IMR-90 (cell line): ENCODE measurements around the gene AMTN. TPM values are rescaled to one million over a fixed set of nuclear protein-coding genes. Genes with fewer than 3 reads are reported as not detected.

ENCODE experiments used
- ATAC-seq: fragments of 200-7000 bp; cut with Tn5 transposase; 2 replicates; pipeline ENCODE4 v1.9.1; 2020; ENCODE audit warnings: low read depth, mild to moderate bottlenecking, moderate library complexity
- BruUV-seq: library from RNA; stranded (reverse); fragments of 400-500 nt; replicated peaks from 2 replicates; lab custom pipeline; 2021; lab: Mats Ljungman, UMichigan
- CTCF ChIA-PET: fragments of 300-600 bp; formaldehyde crosslinking; extraction: SDS; loops from one replicate; lab custom pipeline; 2021; ENCODE audit warnings: antibody characterized with exemption; lab: Yijun Ruan, JAX
- POLR2A ChIA-PET: fragments of 300-600 bp; sonication (Branson Sonifier 250); formaldehyde crosslinking; loops from one replicate; lab custom pipeline; 2022; ENCODE audit warnings: antibody characterized with exemption; ENCODE audit not compliant: unreplicated experiment; lab: Charles Lee
- DNase-seq: peaks from one replicate; pipeline ENCODE4 v3.0.0; 2013
- H2AFZ ChIP-seq: replicated peaks from 2 replicates; pipeline ENCODE3; 2013; ENCODE audit warnings: low read length, mild to moderate bottlenecking; ENCODE audit not compliant: poor library complexity
- H2AK5ac ChIP-seq: 2 replicates; pipeline ENCODE4 v1.6.1; 2013; ENCODE audit warnings: low read depth, low read length, inconsistent platforms
- H2AK9ac ChIP-seq: replicated peaks from 2 replicates; pipeline ENCODE3; 2013; ENCODE audit warnings: mild to moderate bottlenecking, low read depth, low read length, moderate library complexity; ENCODE audit not compliant: poor library complexity
- H2BK120ac ChIP-seq: 2 replicates; pipeline ENCODE4 v1.6.1; 2013; ENCODE audit warnings: low read depth, low read length, inconsistent platforms
- H2BK15ac ChIP-seq: 3 replicates; pipeline ENCODE4 v1.6.1; 2013; ENCODE audit warnings: low read depth, low read length, inconsistent platforms
- H2BK20ac ChIP-seq: 2 replicates; pipeline ENCODE4 v1.6.1; 2013; ENCODE audit warnings: low read depth, mild to moderate bottlenecking, inconsistent platforms, low read length, moderate library complexity
- H2BK5ac ChIP-seq: 2 replicates; pipeline ENCODE4 v1.6.1; 2013; ENCODE audit warnings: mild to moderate bottlenecking, low read depth, low read length, inconsistent platforms; ENCODE audit not compliant: poor library complexity, severe bottlenecking
- H3K14ac ChIP-seq: replicated peaks from 2 replicates; pipeline ENCODE4 v1.6.1; 2013; ENCODE audit warnings: low read depth, low read length, inconsistent platforms
- H3K18ac ChIP-seq: 2 replicates; pipeline ENCODE4 v1.6.1; 2013; ENCODE audit warnings: low read depth, low read length, control low read depth
- H3K23ac ChIP-seq: 2 replicates; pipeline ENCODE4 v1.6.1; 2013; ENCODE audit warnings: low read depth, low read length, inconsistent platforms
- H3K27ac ChIP-seq: 2 replicates; pipeline ENCODE4 v1.5.1; 2013; ENCODE audit warnings: mild to moderate bottlenecking, control low read depth, low read length; ENCODE audit not compliant: insufficient read depth
- H3K27me3 ChIP-seq: 2 replicates; pipeline ENCODE4 v1.6.1; 2013; ENCODE audit warnings: low read length; ENCODE audit not compliant: control insufficient read depth, insufficient read depth
- H3K36me3 ChIP-seq: 2 replicates; pipeline ENCODE4 v1.6.1; 2013; ENCODE audit warnings: low read length, mixed read lengths; ENCODE audit not compliant: control insufficient read depth, insufficient read depth
- H3K4ac ChIP-seq: 2 replicates; pipeline ENCODE4 v1.6.1; 2013; ENCODE audit warnings: low read depth, low read length, inconsistent platforms
- H3K4me1 ChIP-seq: 2 replicates; pipeline ENCODE4 v1.6.1; 2013; ENCODE audit warnings: low read length, mixed read lengths; ENCODE audit not compliant: control insufficient read depth, insufficient read depth
- H3K4me2 ChIP-seq: 2 replicates; pipeline ENCODE4 v1.6.1; 2013; ENCODE audit warnings: low read depth, mild to moderate bottlenecking, control low read depth, low read length, moderate library complexity
- H3K4me3 ChIP-seq: 2 replicates; pipeline ENCODE4 v1.5.1; 2013; ENCODE audit warnings: low read depth, mild to moderate bottlenecking, control low read depth, low read length, moderate library complexity; ENCODE audit not compliant: insufficient read depth
- H3K56ac ChIP-seq: 2 replicates; pipeline ENCODE4 v1.6.1; 2013; ENCODE audit warnings: low read length, inconsistent platforms; ENCODE audit not compliant: insufficient read depth; ENCODE audit errors: extremely low read depth
- H3K79me1 ChIP-seq, 2 experiments: 2 replicates each; pipeline ENCODE4 v1.6.1; 2013; ENCODE audit warnings: low read length in 2 of 2, inconsistent platforms in 1 of 2, low read depth in 1 of 2
- H3K9ac ChIP-seq: 2 replicates; pipeline ENCODE4 v1.6.1; 2013; ENCODE audit warnings: low read depth, low read length, control low read depth
- H3K9me1 ChIP-seq: 2 replicates; pipeline ENCODE4 v1.6.1; 2013; ENCODE audit warnings: low read length, inconsistent platforms; ENCODE audit not compliant: insufficient read depth
- H3K9me3 ChIP-seq: 2 replicates; pipeline ENCODE4 v1.6.1; 2013; ENCODE audit warnings: low read length; ENCODE audit not compliant: control insufficient read depth, insufficient read depth
- H4K20me1 ChIP-seq: 2 replicates; pipeline ENCODE4 v1.6.1; 2013; ENCODE audit warnings: low read length, inconsistent platforms; ENCODE audit not compliant: insufficient read depth
- H4K5ac ChIP-seq: 2 replicates; pipeline ENCODE4 v1.6.1; 2013; ENCODE audit warnings: mild to moderate bottlenecking, low read depth, low read length, control low read depth
- H4K8ac ChIP-seq, 2 experiments: 2 replicates each; pipeline ENCODE4 v1.6.1; 2013; ENCODE audit warnings: low read depth in 2 of 2, low read length in 2 of 2, control low read depth in 1 of 2, inconsistent platforms in 1 of 2
- H4K91ac ChIP-seq: 2 replicates; pipeline ENCODE4 v1.6.1; 2013; ENCODE audit warnings: low read depth, low read length, inconsistent platforms; ENCODE audit not compliant: insufficient read depth
- BHLHE40 ChIP-seq: fragments of 150-350 bp; IDR thresholded peaks from 2 replicates; pipeline ENCODE4 v1.6.1; 2016; ENCODE audit warnings: mild to moderate bottlenecking, low read depth, low read length
- CEBPB ChIP-seq: IDR thresholded peaks from 2 replicates; pipeline ENCODE4 v1.6.1; 2012; ENCODE audit warnings: low read depth, low read length, improper control_type of control experiment
- CHD1 ChIP-seq: IDR thresholded peaks from 2 replicates; pipeline ENCODE4 v1.6.1; 2012; ENCODE audit warnings: low read depth, low read length, improper control_type of control experiment
- CTCF ChIP-seq: conservative IDR thresholded peaks from 2 replicates; pipeline ENCODE4 v1.5.1; 2012; ENCODE audit warnings: mild to moderate bottlenecking, low read depth, low read length, improper control_type of control experiment
- ELK1 ChIP-seq: fragments of 150-350 bp; IDR thresholded peaks from 2 replicates; pipeline ENCODE4 v1.6.1; 2016; ENCODE audit warnings: low read depth, mild to moderate bottlenecking, low read length, moderate library complexity, borderline replicate concordance
- FOS ChIP-seq: fragments of 150-350 bp; IDR thresholded peaks from 2 replicates; pipeline ENCODE4 v1.6.1; 2016; ENCODE audit warnings: low read depth, low read length
- MAFK ChIP-seq: IDR thresholded peaks from 2 replicates; pipeline ENCODE4 v1.6.1; 2012; ENCODE audit warnings: low read depth, low read length, improper control_type of control experiment
- MAZ ChIP-seq: IDR thresholded peaks from 2 replicates; pipeline ENCODE4 v1.6.1; 2012; ENCODE audit warnings: low read depth, mild to moderate bottlenecking, low read length, improper control_type of control experiment, moderate library complexity, borderline replicate concordance
- MXI1 ChIP-seq: IDR thresholded peaks from 2 replicates; pipeline ENCODE4 v1.6.1; 2012; ENCODE audit warnings: low read depth, mild to moderate bottlenecking, low read length, moderate library complexity, borderline replicate concordance
- POLR2A ChIP-seq: IDR thresholded peaks from 2 replicates; pipeline ENCODE4 v1.6.1; 2012; ENCODE audit warnings: mild to moderate bottlenecking, low read depth, low read length
- RAD21 ChIP-seq: IDR thresholded peaks from 2 replicates; pipeline ENCODE4 v1.6.1; 2012; ENCODE audit warnings: low read length, improper control_type of control experiment
- RCOR1 ChIP-seq: IDR thresholded peaks from 2 replicates; pipeline ENCODE4 v1.6.1; 2012; ENCODE audit warnings: mild to moderate bottlenecking, low read length, improper control_type of control experiment; ENCODE audit not compliant: insufficient replicate concordance
- RFX5 ChIP-seq: IDR thresholded peaks from 2 replicates; pipeline ENCODE4 v1.8.0; 2012; ENCODE audit warnings: low read depth, mild to moderate bottlenecking, low read length, moderate library complexity
- SMC3 ChIP-seq: fragments of 150-350 bp; IDR thresholded peaks from 2 replicates; pipeline ENCODE4 v1.6.1; 2016; ENCODE audit warnings: low read depth, mild to moderate bottlenecking, antibody characterized with exemption, low read length, moderate library complexity
- USF2 ChIP-seq: fragments of 150-350 bp; IDR thresholded peaks from 2 replicates; pipeline ENCODE4 v1.6.1; 2017; ENCODE audit warnings: mild to moderate bottlenecking, antibody characterized with exemption, low read length, low read depth
- WGBS, 2 experiments: methylation state at CpG; one replicate each; pipeline versions ENCODE4 v1.1.5 to v1.1.7; 2013; ENCODE audit warnings: missing lambda C conversion rate in 2 of 2; ENCODE audit not compliant: insufficient read length in 1 of 2; ENCODE audit errors: extremely low coverage in 2 of 2; 5-methylcytosine and 5-hydroxymethylcytosine counted together
- dilution Hi-C: fragments of 300-500 bp; cut with HindIII; formaldehyde crosslinking; loops from one replicate; pipeline ENCODE4 v1.14.3; 2018; ENCODE audit warnings: low sequenced_read_pairs; ENCODE audit not compliant: unreplicated experiment
- in situ Hi-C: fragments of 300-500 bp; cut with MboI; formaldehyde crosslinking; loops from 3 replicates; pipeline ENCODE4 v1.14.3; 2019; ENCODE audit warnings: low sequenced_read_pairs, inconsistent platforms, mixed read lengths
- intact Hi-C: fragments of 100-400 bp; cut with micrococcal nuclease; formaldehyde crosslinking; loops from 2 replicates; pipeline ENCODE4 v1.10.0; 2022
- polyA plus RNA-seq, 3 experiments: library from polyadenylated mRNA; depleted of rRNA; stranded (reverse); fragments of >200 nt; gene quantifications; 2 replicates each; pipeline ENCODE4 v1.2.3, GENCODE V29; 2012; ENCODE audit warnings: low replicate concordance in 1 of 3
- total RNA-seq: library from RNA; depleted of rRNA; stranded (reverse); fragments of >200 nt; gene quantifications from 2 replicates; pipeline ENCODE4 v1.2.3, GENCODE V29; 2012

Gene AMTN
- total and polyA plus RNA-seq, 2 of the 4 experiments (the other 2 are of a cell fraction): not detected

GRCh38 chr4:70515367-70516250 is 2.8 kb upstream of the AMTN start:
- no peaks in the 10 kb centered on the region for H4K20me1 ChIP-seq
- no peak overlapping the region for H3K4ac ChIP-seq
- no peak overlapping the region for H3K56ac ChIP-seq
- POLR2A ChIA-PET: no interaction called here
- H2BK15ac ChIP-seq: no peak overlapping the region
- no peak overlapping the region for H2BK5ac ChIP-seq
- DNase-seq (no peak), ATAC-seq (no peak)
- in situ Hi-C loops (loop anchor here (25.0 kb wide), 1 partner anchor 828 kb away; no protein-coding TSS in a partner anchor), dilution Hi-C loops (no loop called here), intact Hi-C loops (no loop called here)
- H2AK5ac ChIP-seq: no peak overlapping the region
- no peak overlapping the region for H3K4me3 ChIP-seq
- H3K9me1 ChIP-seq: no peaks in the 10 kb centered on the region
- no peak overlapping the region for H3K18ac ChIP-seq
- no peaks in the 10 kb centered on the region for H3K27me3 ChIP-seq
- no peak overlapping the region for H3K9ac ChIP-seq
- H3K14ac ChIP-seq: no peak overlapping the region
- no peak overlapping the region for H3K4me2 ChIP-seq
- H2AK9ac ChIP-seq: no peak overlapping the region
- no peak overlapping the region for H2AFZ ChIP-seq
- H4K91ac ChIP-seq: no peak overlapping the region
- no CpG with 5 or more reads among the region's 4 CpGs for WGBS, 2 experiments
- no peak overlapping the region for H4K8ac ChIP-seq
- H2BK20ac ChIP-seq: no peak overlapping the region
- no peaks in the 10 kb centered on the region for H3K36me3 ChIP-seq
- H3K9me3 ChIP-seq: no peaks in the 10 kb centered on the region
- no peak overlapping the region for H4K5ac ChIP-seq
- CTCF ChIA-PET: no interaction called here
- H3K4me1 ChIP-seq: no peaks in the 10 kb centered on the region
- no peak overlapping the region for H3K23ac ChIP-seq
- no peak overlapping the region for H2BK120ac ChIP-seq
- no peaks in the 10 kb centered on the region for H3K79me1 ChIP-seq
- H3K27ac ChIP-seq: no peak overlapping the region
- BruUV-seq: no TSS peak
- TF ChIP-seq RCOR1: no peak
- no peak for TF ChIP-seq CHD1
- TF ChIP-seq MXI1: no peak
- TF ChIP-seq RAD21: no peak
- TF ChIP-seq BHLHE40: no peak
- TF ChIP-seq CTCF: no peak
- no peak for TF ChIP-seq CEBPB
- no peak for TF ChIP-seq SMC3
- no peak for TF ChIP-seq POLR2A
- TF ChIP-seq MAZ: no peak
- TF ChIP-seq FOS: no peak
- TF ChIP-seq ELK1: no peak
- TF ChIP-seq RFX5: no peak
- no peak for TF ChIP-seq MAFK
- TF ChIP-seq USF2: no peak
